HG02588 (cell line): ENCODE data around the gene R3HCC1L.
"Not testable (repeated sequence)": the region's sequence is repeated elsewhere in the genome, so short reads cannot be mapped to it uniquely, and the experiment has no call there.

Experiments used
- ATAC-seq: cut with Tn5 transposase; IDR thresholded peaks from one replicate; pipeline ENCODE4 v1.9.1; 2021; ENCODE audit warnings: mild to moderate bottlenecking, moderate library complexity; ENCODE audit not compliant: unreplicated experiment

Gene R3HCC1L

DNA sequence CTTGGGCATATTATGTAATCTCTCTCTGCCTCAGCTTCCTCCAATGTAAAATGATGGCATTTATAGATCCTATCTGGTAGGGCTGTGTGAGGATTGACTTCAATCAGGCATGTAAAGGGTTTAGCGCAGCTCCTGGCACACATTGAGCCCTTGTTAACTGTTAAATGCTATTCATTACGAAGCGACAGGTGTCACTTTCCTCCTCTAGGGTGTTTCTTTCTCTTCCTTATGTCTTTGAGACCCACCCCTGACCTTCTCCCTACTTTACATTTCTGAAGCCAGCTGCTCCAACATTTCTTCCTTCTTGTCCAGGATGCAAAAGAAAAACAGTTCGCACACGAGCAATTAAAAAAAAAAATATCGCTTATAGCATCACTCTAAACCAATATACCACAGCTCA is 5.7 kb upstream of the R3HCC1L start:
- ATAC-seq: no peak

- no peak for ATAC-seq
Observed at GRCh38 chr10:98131619-98132018, 2.8 kb upstream of the R3HCC1L start.

- ATAC-seq: peak; percentile 36
Observed at GRCh38 chr10:98133075-98133752, 1.2 kb upstream of the R3HCC1L start.

GRCh38 chr10:98134117-98134430 is 383 bp upstream of the R3HCC1L start:
- no peak for ATAC-seq

GRCh38 chr10:98135222-98135899 is 904 bp downstream of the R3HCC1L start:
- no peak for ATAC-seq

GRCh38 chr10:98136775-98137174 is 2.3 kb downstream of the R3HCC1L start:
- ATAC-seq: not testable (repeated sequence)

GRCh38 chr10:98138031-98138430 is 3.6 kb downstream of the R3HCC1L start:
- ATAC-seq: no peak

DNA sequence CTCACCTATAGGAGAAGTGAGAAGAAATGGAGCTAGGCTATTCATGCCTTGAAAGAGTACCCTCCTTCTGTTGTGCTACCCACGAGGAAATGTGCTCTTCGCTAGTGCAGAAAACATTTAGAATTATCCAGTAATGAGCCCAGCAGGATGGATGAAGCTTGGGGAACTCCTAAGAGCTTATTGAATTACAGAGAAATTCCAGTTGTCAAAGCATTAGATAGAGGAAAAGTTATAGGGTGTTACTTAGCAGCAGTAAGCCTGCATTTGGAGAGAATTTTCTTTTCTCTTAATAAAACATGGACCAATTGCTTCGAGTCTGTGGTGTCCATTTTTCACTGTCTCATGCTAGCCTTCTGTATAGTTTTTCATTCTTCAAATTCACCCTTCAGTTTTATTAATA is 5.0 kb downstream of the R3HCC1L start:
- no peak for ATAC-seq

- no peak for ATAC-seq
Observed at GRCh38 chr10:98141484-98142073, 7.1 kb downstream of the R3HCC1L start.

GRCh38 chr10:98144985-98145384 is 10.5 kb downstream of the R3HCC1L start:
- no peak for ATAC-seq

- ATAC-seq: no peak
Observed at GRCh38 chr10:98149858-98150257, 15.4 kb downstream of the R3HCC1L start.

DNA sequence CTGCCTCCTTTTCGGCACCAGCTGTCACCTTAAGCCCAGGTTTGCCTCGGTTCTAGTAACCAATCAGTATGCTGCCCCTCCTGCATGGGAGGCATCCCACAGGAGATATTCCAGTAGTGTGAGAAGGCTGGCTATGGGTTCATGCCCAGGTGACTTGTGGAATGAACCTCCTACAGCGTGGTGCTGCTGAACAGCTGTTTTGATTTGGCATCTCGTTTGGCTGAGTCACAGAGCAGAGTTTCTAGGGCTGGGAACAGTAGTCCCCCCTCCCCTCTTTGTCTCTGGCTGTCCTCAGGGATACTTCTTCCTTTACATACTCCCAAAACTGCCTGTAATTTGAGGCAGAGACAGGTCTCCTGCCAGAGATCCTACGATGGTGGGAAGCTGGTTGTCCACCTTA is 16.1 kb downstream of the R3HCC1L start:
- ATAC-seq: no peak

DNA sequence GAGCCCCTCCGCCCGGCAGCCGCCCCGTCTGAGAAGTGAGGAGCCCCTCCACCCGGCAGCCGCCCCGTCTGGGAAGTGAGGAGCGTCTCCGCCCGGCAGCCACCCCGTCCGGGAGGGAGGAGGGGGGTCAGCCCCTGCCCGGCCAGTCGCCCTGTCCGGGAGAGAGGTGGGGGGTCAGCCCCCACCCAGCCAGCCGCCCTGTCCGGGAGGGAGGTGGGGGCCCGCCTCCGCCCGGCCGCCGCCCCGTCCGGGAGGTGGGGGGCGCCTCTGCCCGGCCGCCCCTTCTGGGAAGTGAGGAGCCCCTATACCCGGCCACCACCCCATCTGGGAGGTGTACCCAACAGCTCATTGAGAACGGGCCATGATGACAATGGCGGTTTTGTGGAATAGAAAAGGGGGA is 18.3 kb downstream of the R3HCC1L start:
- not testable (repeated sequence) for ATAC-seq

DNA sequence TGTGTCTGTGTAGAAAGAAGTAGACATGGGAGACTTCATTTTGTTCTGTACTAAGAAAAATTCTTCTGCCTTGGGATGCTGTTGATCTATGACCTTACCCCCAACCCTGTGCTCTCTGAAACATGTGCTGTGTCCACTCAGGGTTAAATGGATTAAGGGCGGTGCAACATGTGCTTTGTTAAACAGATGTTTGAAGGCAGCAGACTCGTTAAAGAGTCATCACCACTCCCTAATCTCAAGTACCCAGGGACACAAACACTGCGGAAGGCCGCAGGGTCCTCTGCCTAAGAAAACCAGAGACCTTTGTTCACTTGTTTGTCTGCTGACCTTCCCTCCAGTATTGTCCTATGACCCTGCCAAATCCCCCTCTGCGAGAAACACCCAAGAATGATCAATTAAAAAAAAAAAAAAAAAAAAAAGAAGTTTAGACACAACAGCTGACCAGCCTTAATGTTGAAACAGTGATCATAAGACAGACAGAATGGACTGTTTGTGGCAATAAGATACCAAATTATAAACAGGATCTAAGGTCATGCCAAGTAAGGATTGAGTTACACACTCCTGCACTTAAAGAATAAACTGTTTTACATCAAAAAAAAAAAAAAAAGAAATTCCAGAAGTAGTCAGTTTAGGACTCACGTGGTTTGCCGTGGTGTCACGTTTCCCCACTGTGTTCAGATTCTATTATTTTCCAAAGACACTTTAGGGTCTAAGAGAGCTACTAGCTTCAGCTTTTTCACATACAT is 18.9 kb downstream of the R3HCC1L start:
- not testable (repeated sequence) for ATAC-seq

GRCh38 chr10:98154076-98154475 is 19.6 kb downstream of the R3HCC1L start:
- no peak for ATAC-seq

DNA sequence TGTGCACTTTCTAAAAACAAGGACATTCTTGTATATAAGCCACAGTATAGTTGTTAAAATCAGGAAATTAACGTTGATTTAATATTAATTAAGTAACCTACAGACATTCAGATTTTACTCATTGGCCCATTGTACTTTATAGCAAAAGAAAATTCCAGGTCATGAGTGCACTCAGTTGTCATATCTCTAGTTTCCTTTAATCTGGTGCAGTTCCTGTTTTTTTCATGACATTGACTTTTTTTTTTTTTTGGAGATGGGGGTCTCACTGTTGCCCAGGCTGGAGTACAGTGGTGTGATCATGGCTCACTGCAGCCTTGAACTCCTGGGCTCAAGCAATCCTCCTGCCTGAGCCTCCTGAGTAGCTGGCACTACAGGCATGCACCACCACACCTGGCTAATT is 24.1 kb downstream of the R3HCC1L start:
- no peak for ATAC-seq

DNA sequence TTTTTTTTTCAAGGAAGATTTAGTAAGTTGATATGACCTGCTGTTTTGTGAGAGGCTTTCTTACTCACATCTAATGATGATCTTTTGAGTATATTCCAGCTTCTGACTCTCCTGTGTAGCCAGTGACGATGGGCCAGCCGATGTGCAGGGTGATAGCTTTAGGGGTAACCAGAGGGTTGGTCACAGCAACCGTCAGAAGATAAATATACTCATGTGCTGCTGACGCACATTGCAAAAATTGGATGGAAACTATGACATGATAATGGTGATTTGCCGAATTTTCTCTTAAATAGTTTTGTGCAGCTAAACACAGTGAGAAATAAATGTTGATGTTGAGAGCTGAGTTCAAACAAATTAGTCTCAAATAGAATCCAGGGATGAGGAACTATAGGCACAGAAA is 29.5 kb downstream of the R3HCC1L start:
- ATAC-seq: no peak

DNA sequence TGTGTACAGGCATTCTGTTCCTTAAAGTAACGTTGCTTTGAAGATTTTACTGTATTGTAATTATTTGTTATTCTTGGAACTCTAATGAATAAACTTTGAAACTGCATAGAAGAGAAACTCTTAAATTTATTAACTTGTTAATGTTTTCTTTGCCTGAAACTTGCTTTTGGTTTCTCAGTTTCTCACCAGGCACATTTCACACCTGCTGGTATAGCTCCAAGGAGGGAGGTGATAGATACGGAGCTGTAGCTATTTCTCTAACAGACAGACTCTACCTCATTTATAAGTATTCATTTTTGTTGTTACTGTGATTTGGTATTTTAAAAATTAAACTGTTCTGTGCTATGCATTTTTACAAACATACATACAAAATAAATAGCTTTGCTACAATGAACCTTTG is 32.7 kb downstream of the R3HCC1L start:
- ATAC-seq: peak; percentile 67

DNA sequence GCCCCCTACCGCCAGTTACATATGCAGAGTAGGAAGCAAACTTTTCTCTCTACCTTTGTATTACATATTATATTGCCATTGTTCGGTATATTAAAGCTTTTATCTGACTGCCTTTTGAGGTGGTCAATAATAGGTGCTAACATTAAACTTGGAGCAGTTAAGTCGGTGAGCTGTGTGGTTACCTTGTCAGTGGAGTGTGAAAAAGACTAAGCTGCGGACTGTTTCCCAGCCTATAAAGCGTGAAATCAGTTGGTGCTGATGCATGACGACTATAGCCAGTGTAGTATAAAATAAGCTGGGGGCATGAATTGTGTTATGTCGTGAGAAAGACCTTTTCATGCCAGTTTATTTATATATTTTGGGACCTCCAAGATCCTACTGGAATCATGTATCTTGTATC is 33.7 kb downstream of the R3HCC1L start:
- peak; percentile 44 for ATAC-seq

- no peak for ATAC-seq
Observed at GRCh38 chr10:98168766-98169165, 34.3 kb downstream of the R3HCC1L start.

GRCh38 chr10:98169379-98169778 is 34.9 kb downstream of the R3HCC1L start:
- no peak for ATAC-seq
